ENCODE measurements around the gene HDGFL1.

The HDGFL1 gene

GRCh38 chr6:22612236-22612635, 42.9 kb downstream of the HDGFL1 start:
- Mint-ChIP-seq H3K9me3 (peaks cover 4% of the 10 kb centered on the region), H3K4me1 (peaks cover 13% of the 10 kb centered on the region), H3K36me3 (ENCODE audit: low read depth) (no peaks in the 10 kb centered on the region), H3K27me3 (ENCODE audit: low read depth, poor library complexity) (no peaks in the 10 kb centered on the region), H3K27ac (no peak overlapping the region), H3K4me3 (no peak overlapping the region)
- no peak for DNase-seq
- TF ChIP-seq CTCF (IDR thresholded peaks at IDR 0.05), result no peak

- Mint-ChIP-seq H3K4me1 (peaks cover 5% of the 10 kb centered on the region), H3K36me3 (ENCODE audit: low read depth) (no peaks in the 10 kb centered on the region), H3K9me3 (peaks cover 12% of the 10 kb centered on the region), H3K27me3 (ENCODE audit: low read depth, poor library complexity) (no peaks in the 10 kb centered on the region), H3K27ac (no peak overlapping the region), H3K4me3 (no peak overlapping the region)
- no peak for DNase-seq
- no peak for TF ChIP-seq CTCF (IDR thresholded peaks at IDR 0.05)
Measured at GRCh38 chr6:22613051-22613450, 43.7 kb downstream of the HDGFL1 start.

GRCh38 chr6:22613695-22614094, 44.3 kb downstream of the HDGFL1 start:
- Mint-ChIP-seq H3K4me3 (no peak overlapping the region), H3K27ac (no peak overlapping the region), H3K4me1 (peaks cover 4% of the 10 kb centered on the region), H3K9me3 (peaks cover 18% of the 10 kb centered on the region), H3K27me3 (ENCODE audit: low read depth, poor library complexity) (no peaks in the 10 kb centered on the region), H3K36me3 (ENCODE audit: low read depth) (peaks cover 4% of the 10 kb centered on the region)
- no peak for DNase-seq
- no peak for TF ChIP-seq CTCF (IDR thresholded peaks at IDR 0.05)

- H3K27me3 Mint-ChIP-seq (ENCODE audit: low read depth, poor library complexity), result no peaks in the 10 kb centered on the region
- H3K9me3 Mint-ChIP-seq, result peaks cover 26% of the 10 kb centered on the region
- DNase-seq, result no peak
- TF ChIP-seq CTCF (IDR thresholded peaks at IDR 0.05), result no peak
- no peak overlapping the region for H3K4me3 Mint-ChIP-seq
- no peak overlapping the region for H3K27ac Mint-ChIP-seq
- H3K4me1 Mint-ChIP-seq, result peaks cover 4% of the 10 kb centered on the region
- peaks cover 8% of the 10 kb centered on the region for H3K36me3 Mint-ChIP-seq (ENCODE audit: low read depth)
Measured at GRCh38 chr6:22614547-22614946, 45.2 kb downstream of the HDGFL1 start.

- Mint-ChIP-seq H3K27ac (no peak overlapping the region), H3K9me3 (peaks cover 25% of the 10 kb centered on the region), H3K4me1 (no peaks in the 10 kb centered on the region), H3K36me3 (ENCODE audit: low read depth) (peaks cover 8% of the 10 kb centered on the region), H3K4me3 (no peak overlapping the region), H3K27me3 (ENCODE audit: low read depth, poor library complexity) (peaks cover 3% of the 10 kb centered on the region)
- no peak for DNase-seq
- TF ChIP-seq CTCF (IDR thresholded peaks at IDR 0.05), result no peak
Measured at GRCh38 chr6:22621028-22621427, 51.7 kb downstream of the HDGFL1 start.
